CD4-positive, alpha-beta T cell (primary cell): ENCODE data around the gene MON2. TPM values are rescaled to one million over a fixed set of nuclear protein-coding genes. Genes with fewer than 3 reads are reported as not detected.

Experiments
- ATAC-seq: fragments of 200-7000 bp; cut with Tn5 transposase; one replicate; pipeline ENCODE4 v1.10.0; 2022; ENCODE audit warnings: mild to moderate bottlenecking; ENCODE audit not compliant: poor library complexity
- CTCF ChIA-PET: fragments of 350-600 bp; sonication (Branson Sonifier 250); formaldehyde crosslinking; loops from one replicate; lab custom pipeline; 2021; ENCODE audit warnings: antibody characterized with exemption, inconsistent platforms; lab: Charles Lee
- POLR2A ChIA-PET: fragments of 350-600 bp; sonication (Branson Sonifier 250); formaldehyde crosslinking; loops from one replicate; lab custom pipeline; 2021; ENCODE audit warnings: antibody characterized with exemption, inconsistent platforms; lab: Charles Lee
- DNase-seq, 14 experiments: peaks; one replicate each; pipeline ENCODE4 v3.0.0-alpha.2; 2013 to 2020; ENCODE audit warnings: mixed read lengths in 2 of 14
- H3K27ac ChIP-seq, 2 donors: one replicate each; pipeline versions ENCODE4 v1.5.1 to v1.7.0; 2013; ENCODE audit warnings: low read length in 2 of 2, low read depth in 1 of 2, mild to moderate bottlenecking in 1 of 2
- H3K27me3 ChIP-seq, 2 experiments: 1 replicate in 1 of 2; 2 replicates in 1 of 2; pipeline versions ENCODE4 v1.6.1 to v1.7.0; 2013; ENCODE audit warnings: low read length in 2 of 2, control low read depth in 1 of 2, mild to moderate bottlenecking in 1 of 2, moderate library complexity in 1 of 2; ENCODE audit not compliant: insufficient read depth in 2 of 2, control insufficient read depth in 1 of 2
- H3K36me3 ChIP-seq: one replicate; pipeline ENCODE4 v1.6.1; 2013; ENCODE audit warnings: low read length, control low read depth; ENCODE audit not compliant: insufficient read depth
- H3K4me1 ChIP-seq: one replicate; pipeline ENCODE4 v1.6.1; 2013; ENCODE audit warnings: low read length, control low read depth; ENCODE audit not compliant: insufficient read depth
- H3K4me3 ChIP-seq: one replicate; pipeline ENCODE4 v1.5.1; 2013; ENCODE audit warnings: mild to moderate bottlenecking, low read length, moderate library complexity
- H3K9me3 ChIP-seq, 2 experiments: 1 replicate in 1 of 2; 2 replicates in 1 of 2; pipeline versions ENCODE4 v1.6.1 to v1.7.0; 2013; ENCODE audit warnings: low read length in 2 of 2, mild to moderate bottlenecking in 2 of 2, control low read depth in 1 of 2, moderate library complexity in 1 of 2; ENCODE audit not compliant: control insufficient read depth in 1 of 2, insufficient read depth in 1 of 2
- H3K27ac Mint-ChIP-seq: one replicate; pipeline ENCODE4 v1.8.0; 2020; ENCODE audit warnings: mixed read lengths
- H3K27me3 Mint-ChIP-seq: one replicate; pipeline ENCODE4 v1.8.0; 2021; ENCODE audit warnings: mixed read lengths
- H3K36me3 Mint-ChIP-seq: one replicate; pipeline ENCODE4 v1.8.0; 2021; ENCODE audit warnings: low read depth, mixed read lengths
- H3K4me1 Mint-ChIP-seq: one replicate; pipeline ENCODE4 v1.8.0; 2021; ENCODE audit warnings: low read depth, mixed read lengths
- H3K4me3 Mint-ChIP-seq: one replicate; pipeline ENCODE4 v1.8.0; 2020; ENCODE audit warnings: mild to moderate bottlenecking, mixed read lengths
- H3K9me3 Mint-ChIP-seq: one replicate; pipeline ENCODE4 v1.8.0; 2020; ENCODE audit warnings: mixed read lengths
- intact Hi-C, 2 experiments: fragments of 100-400 bp; cut with DNase I in 1 of 2; cut with micrococcal nuclease in 1 of 2; formaldehyde crosslinking; loops; one replicate each; pipeline versions ENCODE4 v1.15.1 to v1.9.0; 2023 to 2025; cut with DNase I, micrococcal nuclease
- total RNA-seq, 174 experiments: library from RNA in 2 of 174; stranded (reverse) in 2 of 174; gene quantifications; one replicate each; pipeline ENCODE4 v1.2.3 and lab custom pipeline; 2021 to 2026
- TF ChIP-seq, protein P1 (sequence below): fragments of 200-600 bp; IDR thresholded peaks from one replicate; pipeline ENCODE4 v1.8.0; 2022; ENCODE audit warnings: antibody characterized with exemption, mild to moderate bottlenecking

MON2 gene
- total RNA-seq, 2 experiments from 2014 or later, result 51.8 to 52.6 TPM

DNA sequence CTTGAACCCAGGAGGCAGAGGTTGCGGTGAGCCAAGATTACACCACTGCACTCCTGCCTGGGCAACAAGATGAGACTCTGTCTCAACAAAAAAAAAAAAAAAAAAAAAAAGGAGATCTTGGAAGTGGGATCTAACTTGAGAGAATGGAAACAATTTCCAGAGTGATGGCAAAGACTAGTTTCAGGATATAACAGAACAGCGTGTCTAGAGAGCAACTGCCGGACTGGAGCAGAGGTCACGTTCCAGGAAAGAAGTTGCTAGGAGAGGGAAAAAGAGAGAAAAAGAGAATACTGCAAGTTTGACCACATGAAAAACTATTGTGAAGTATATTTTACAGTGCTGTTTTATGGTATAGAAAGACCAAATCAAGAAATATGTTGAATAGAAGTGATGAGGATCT lies 118.0 kb downstream of the MON2 start:
- H3K4me1 Mint-ChIP-seq, result no peaks in the 10 kb centered on the region
- Histone ChIP-seq H3K4me1 (no peaks in the 10 kb centered on the region), H3K36me3 (peaks cover 28% of the 10 kb centered on the region), H3K4me3 (no peak overlapping the region), H3K27ac (no peak overlapping the region), H3K9me3 (no peaks in the 10 kb centered on the region), H3K27me3 (no peaks in the 10 kb centered on the region)
- H3K4me3 Mint-ChIP-seq, result no peak overlapping the region
- POLR2A ChIA-PET, result no interaction called here
- H3K9me3 Mint-ChIP-seq, result no peaks in the 10 kb centered on the region
- no peak for ATAC-seq
- TF ChIP-seq, protein P1, sequence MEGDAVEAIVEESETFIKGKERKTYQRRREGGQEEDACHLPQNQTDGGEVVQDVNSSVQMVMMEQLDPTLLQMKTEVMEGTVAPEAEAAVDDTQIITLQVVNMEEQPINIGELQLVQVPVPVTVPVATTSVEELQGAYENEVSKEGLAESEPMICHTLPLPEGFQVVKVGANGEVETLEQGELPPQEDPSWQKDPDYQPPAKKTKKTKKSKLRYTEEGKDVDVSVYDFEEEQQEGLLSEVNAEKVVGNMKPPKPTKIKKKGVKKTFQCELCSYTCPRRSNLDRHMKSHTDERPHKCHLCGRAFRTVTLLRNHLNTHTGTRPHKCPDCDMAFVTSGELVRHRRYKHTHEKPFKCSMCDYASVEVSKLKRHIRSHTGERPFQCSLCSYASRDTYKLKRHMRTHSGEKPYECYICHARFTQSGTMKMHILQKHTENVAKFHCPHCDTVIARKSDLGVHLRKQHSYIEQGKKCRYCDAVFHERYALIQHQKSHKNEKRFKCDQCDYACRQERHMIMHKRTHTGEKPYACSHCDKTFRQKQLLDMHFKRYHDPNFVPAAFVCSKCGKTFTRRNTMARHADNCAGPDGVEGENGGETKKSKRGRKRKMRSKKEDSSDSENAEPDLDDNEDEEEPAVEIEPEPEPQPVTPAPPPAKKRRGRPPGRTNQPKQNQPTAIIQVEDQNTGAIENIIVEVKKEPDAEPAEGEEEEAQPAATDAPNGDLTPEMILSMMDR, result no peak
- CTCF ChIA-PET, result no interaction called here
- H3K36me3 Mint-ChIP-seq, result peaks cover 63% of the 10 kb centered on the region
- no peaks in the 10 kb centered on the region for H3K27me3 Mint-ChIP-seq
- DNase-seq, result no peak
- intact Hi-C loops, result loop anchor here in 1 of 2 experiments (5.0 to 10.0 kb wide), 2 partner anchors 38 to 130 kb away; no protein-coding TSS in a partner anchor
- H3K27ac Mint-ChIP-seq, result no peak overlapping the region

DNA sequence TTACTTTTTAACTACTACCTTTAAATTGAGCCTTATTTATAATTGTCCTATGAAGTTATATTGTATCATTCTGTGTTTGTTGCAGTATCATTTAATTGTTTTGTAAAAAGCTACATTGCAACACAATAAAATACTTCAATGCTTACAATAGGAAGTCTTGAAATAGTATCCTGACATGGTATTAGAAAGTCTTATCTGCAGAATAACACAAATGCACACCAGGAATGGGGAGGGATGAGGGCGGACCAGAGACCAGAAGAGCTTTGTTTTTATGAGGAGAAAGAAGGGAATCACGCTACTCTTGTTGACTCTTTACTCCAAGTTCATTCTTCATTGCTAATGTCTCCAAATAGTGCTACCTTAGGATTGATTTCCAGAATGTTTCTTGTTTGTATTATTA lies 120.2 kb downstream of the MON2 start:
- H3K4me3 ChIP-seq, result no peak overlapping the region
- intact Hi-C loops, result loop anchor here in 1 of 2 experiments (5.0 to 10.0 kb wide), 2 partner anchors 35 to 128 kb away; no protein-coding TSS in a partner anchor
- Mint-ChIP-seq H3K4me1 (no peaks in the 10 kb centered on the region), H3K27me3 (no peaks in the 10 kb centered on the region), H3K4me3 (no peak overlapping the region), H3K36me3 (peaks cover 67% of the 10 kb centered on the region), H3K9me3 (no peaks in the 10 kb centered on the region), H3K27ac (no peak overlapping the region)
- H3K36me3 ChIP-seq, result peaks cover 29% of the 10 kb centered on the region
- no peak overlapping the region for H3K27ac ChIP-seq
- ATAC-seq (no peak), DNase-seq (no peak)
- ChIA-PET POLR2A (no interaction called here), CTCF (no interaction called here)
- TF ChIP-seq, protein P1, result no peak
- no peaks in the 10 kb centered on the region for H3K4me1 ChIP-seq
- no peaks in the 10 kb centered on the region for H3K9me3 ChIP-seq
- H3K27me3 ChIP-seq, result no peaks in the 10 kb centered on the region

DNA sequence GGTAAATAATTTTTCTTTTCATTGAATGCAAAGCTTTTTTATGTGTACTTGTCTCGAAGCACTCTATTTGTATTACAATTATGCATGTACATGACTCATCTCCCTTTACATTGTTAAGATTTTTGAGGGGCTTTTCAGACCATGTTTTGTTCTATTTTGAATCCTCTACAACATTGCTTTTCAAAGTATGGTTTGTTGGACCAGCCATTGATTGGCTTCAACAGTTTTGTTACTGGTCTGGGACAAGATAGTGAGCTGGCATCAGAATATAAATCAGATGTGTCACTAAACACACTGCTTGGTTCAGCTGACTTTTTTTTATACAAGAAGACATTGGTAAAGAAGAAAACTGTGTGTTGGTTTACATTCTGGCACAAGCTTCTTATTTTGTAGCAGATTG lies 122.3 kb downstream of the MON2 start:
- CTCF ChIA-PET, result no interaction called here
- no peaks in the 10 kb centered on the region for H3K27me3 ChIP-seq
- POLR2A ChIA-PET, result no interaction called here
- Mint-ChIP-seq H3K36me3 (peaks cover 58% of the 10 kb centered on the region), H3K4me1 (no peaks in the 10 kb centered on the region), H3K4me3 (no peak overlapping the region), H3K9me3 (no peaks in the 10 kb centered on the region), H3K27ac (no peak overlapping the region), H3K27me3 (no peaks in the 10 kb centered on the region)
- intact Hi-C loops, result loop anchor here in 1 of 2 experiments (5.0 to 10.0 kb wide), 2 partner anchors 33 to 126 kb away; no protein-coding TSS in a partner anchor
- no peak overlapping the region for H3K27ac ChIP-seq
- H3K4me3 ChIP-seq, result no peak overlapping the region
- H3K4me1 ChIP-seq, result no peaks in the 10 kb centered on the region
- ATAC-seq, result no peak
- TF ChIP-seq, protein P1, result no peak
- no peak for DNase-seq
- H3K36me3 ChIP-seq, result peaks cover 28% of the 10 kb centered on the region
- H3K9me3 ChIP-seq, result no peaks in the 10 kb centered on the region
